ENCODE measurements around the gene EDEM3.

GRCh38 chr1:184693011-184693410, 61.6 kb downstream of the EDEM3 start:
- TF ChIP-seq EZH2 (IDR thresholded peaks at IDR 0.05; ENCODE audit: insufficient read depth, poor library complexity, severe bottlenecking) (no peak), EZH2phosphoT487 (IDR thresholded peaks at IDR 0.05; ENCODE audit: insufficient read depth, low read depth) (no peak)
